Stimulated activated CD4-positive, alpha-beta T cell treated with anti-CD3 and anti-CD28 coated beads, Interleukin-1b, Interleukin-23, amount 100 ng/mL, for 48 hours (primary cell): Measurements from ENCODE around the gene CREM.
A peak's percentile ranks its signal among the peaks of the same experiment; 100 is the strongest.
"Not testable (repeated sequence)": the region's sequence is repeated elsewhere in the genome, so short reads cannot be mapped to it uniquely, and the experiment has no call there.

Experiments used
- DNase-seq: peaks from one replicate; pipeline ENCODE4 v3.0.0-alpha.2; 2020

CREM gene

GRCh38 chr10:35126530-35127288 lies at the start of gene CREM:
TSS of gene CREM (plus strand) at chr10:35126846. CDS start at chr10:35137836, 10,990 bp downstream.
- peak; percentile 99 for DNase-seq

GRCh38 chr10:35079265-35079664 lies 47.4 kb upstream of the CREM start:
- DNase-seq = no peak

GRCh38 chr10:35079763-35080162 lies 46.9 kb upstream of the CREM start:
- DNase-seq = no peak

GRCh38 chr10:35080261-35080660 lies 46.4 kb upstream of the CREM start:
- DNase-seq = not testable (repeated sequence)

- DNase-seq = no peak
These were observed 43.4 kb upstream of the CREM start for GRCh38 chr10:35083242-35083641.

- no peak for DNase-seq
These were observed 37.0 kb upstream of the CREM start for GRCh38 chr10:35089611-35090161.

- DNase-seq = peak; percentile 92
These were observed 36.3 kb upstream of the CREM start, which contains the start of gene CUL2 for GRCh38 chr10:35090162-35090954. TSS of gene CUL2 (minus strand) at chr10:35090341. CDS start at chr10:35071317, 19,024 bp downstream.

- DNase-seq = no peak
These were observed 34.5 kb upstream of the CREM start for GRCh38 chr10:35091994-35092790.

GRCh38 chr10:35092851-35093250 lies 33.8 kb upstream of the CREM start:
- no peak for DNase-seq

GRCh38 chr10:35096312-35096711 lies 30.3 kb upstream of the CREM start:
- no peak for DNase-seq

- no peak for DNase-seq
These were observed 29.1 kb upstream of the CREM start for GRCh38 chr10:35097510-35097909.

GRCh38 chr10:35103882-35104281 lies 22.8 kb upstream of the CREM start:
- DNase-seq = no peak

- DNase-seq = no peak
These were observed 14.1 kb upstream of the CREM start for GRCh38 chr10:35112571-35112970.

GRCh38 chr10:35119378-35119777 lies 7.3 kb upstream of the CREM start:
- DNase-seq = no peak

- DNase-seq = no peak
These were observed 2.1 kb upstream of the CREM start for GRCh38 chr10:35124540-35124939.

GRCh38 chr10:35126062-35126529 lies 550 bp upstream of the CREM start:
- no peak for DNase-seq

- DNase-seq = peak; percentile 69
These were observed 744 bp downstream of the CREM start for GRCh38 chr10:35127289-35127891.

- DNase-seq = no peak
These were observed 2.6 kb downstream of the CREM start for GRCh38 chr10:35129185-35129674.

GRCh38 chr10:35130663-35131062 lies 4.0 kb downstream of the CREM start:
- DNase-seq = no peak

GRCh38 chr10:35132727-35133126 lies 6.1 kb downstream of the CREM start:
- no peak for DNase-seq

- DNase-seq = no peak
These were observed 6.9 kb downstream of the CREM start for GRCh38 chr10:35133586-35133985.

- DNase-seq = no peak
These were observed 9.2 kb downstream of the CREM start for GRCh38 chr10:35135861-35136260.
